ENCODE results near the gene EGFR.
A peak's percentile ranks its signal among the peaks of the same experiment; 100 is the strongest.

Gene EGFR

DNA sequence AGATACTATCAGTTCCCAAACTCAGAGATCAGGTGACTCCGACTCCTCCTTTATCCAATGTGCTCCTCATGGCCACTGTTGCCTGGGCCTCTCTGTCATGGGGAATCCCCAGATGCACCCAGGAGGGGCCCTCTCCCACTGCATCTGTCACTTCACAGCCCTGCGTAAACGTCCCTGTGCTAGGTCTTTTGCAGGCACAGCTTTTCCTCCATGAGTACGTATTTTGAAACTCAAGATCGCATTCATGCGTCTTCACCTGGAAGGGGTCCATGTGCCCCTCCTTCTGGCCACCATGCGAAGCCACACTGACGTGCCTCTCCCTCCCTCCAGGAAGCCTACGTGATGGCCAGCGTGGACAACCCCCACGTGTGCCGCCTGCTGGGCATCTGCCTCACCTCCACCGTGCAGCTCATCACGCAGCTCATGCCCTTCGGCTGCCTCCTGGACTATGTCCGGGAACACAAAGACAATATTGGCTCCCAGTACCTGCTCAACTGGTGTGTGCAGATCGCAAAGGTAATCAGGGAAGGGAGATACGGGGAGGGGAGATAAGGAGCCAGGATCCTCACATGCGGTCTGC is 162.2 kb downstream of the EGFR start:
- Histone ChIP-seq H3K4me3 (ENCODE audit: low read depth in 1 of 2, low read length in 2 of 2) (no peak overlapping the region), H3K27ac (ENCODE audit: low read length) (no peak overlapping the region), H3K27me3 (ENCODE audit: low read depth, low read length) (no peaks in the 10 kb centered on the region), H3K4me1 (ENCODE audit: control insufficient read depth in 1 of 2, insufficient read depth in 2 of 2, low read length in 2 of 2) (peaks cover 0 to 15% of the 10 kb centered on the region in 2 donors), H3K9me3 (ENCODE audit: control insufficient read depth in 1 of 2, low read length in 2 of 2) (no peaks in the 10 kb centered on the region), H3K36me3 (ENCODE audit: control insufficient read depth in 1 of 2, insufficient read depth in 2 of 2, low read length in 2 of 2) (peaks cover 18 to 38% of the 10 kb centered on the region in 2 donors)

DNA sequence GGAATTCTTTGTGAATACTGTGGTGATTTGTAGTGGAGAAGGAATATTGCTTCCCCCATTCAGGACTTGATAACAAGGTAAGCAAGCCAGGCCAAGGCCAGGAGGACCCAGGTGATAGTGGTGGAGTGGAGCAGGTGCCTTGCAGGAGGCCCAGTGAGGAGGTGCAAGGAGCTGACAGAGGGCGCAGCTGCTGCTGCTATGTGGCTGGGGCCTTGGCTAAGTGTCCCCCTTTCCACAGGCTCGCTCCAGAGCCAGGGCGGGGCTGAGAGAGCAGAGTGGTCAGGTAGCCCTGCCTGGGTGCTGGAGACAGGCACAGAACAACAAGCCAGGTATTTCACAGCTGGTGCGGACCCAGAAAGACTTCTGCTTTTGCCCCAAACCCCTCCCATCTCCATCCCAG is 162.9 kb downstream of the EGFR start:
- H3K27me3 ChIP-seq (ENCODE audit: low read depth, low read length): no peaks in the 10 kb centered on the region
- H3K27ac ChIP-seq (ENCODE audit: low read length): no peak overlapping the region
- H3K4me3 ChIP-seq (ENCODE audit: low read depth in 1 of 2, low read length in 2 of 2): no peak overlapping the region
- H3K4me1 ChIP-seq (ENCODE audit: control insufficient read depth in 1 of 2, insufficient read depth in 2 of 2, low read length in 2 of 2): peaks cover 0 to 15% of the 10 kb centered on the region in 2 donors
- H3K36me3 ChIP-seq (ENCODE audit: control insufficient read depth in 1 of 2, insufficient read depth in 2 of 2, low read length in 2 of 2): peaks cover 21 to 42% of the 10 kb centered on the region in 2 donors
- no peaks in the 10 kb centered on the region for H3K9me3 ChIP-seq (ENCODE audit: control insufficient read depth in 1 of 2, low read length in 2 of 2)

DNA sequence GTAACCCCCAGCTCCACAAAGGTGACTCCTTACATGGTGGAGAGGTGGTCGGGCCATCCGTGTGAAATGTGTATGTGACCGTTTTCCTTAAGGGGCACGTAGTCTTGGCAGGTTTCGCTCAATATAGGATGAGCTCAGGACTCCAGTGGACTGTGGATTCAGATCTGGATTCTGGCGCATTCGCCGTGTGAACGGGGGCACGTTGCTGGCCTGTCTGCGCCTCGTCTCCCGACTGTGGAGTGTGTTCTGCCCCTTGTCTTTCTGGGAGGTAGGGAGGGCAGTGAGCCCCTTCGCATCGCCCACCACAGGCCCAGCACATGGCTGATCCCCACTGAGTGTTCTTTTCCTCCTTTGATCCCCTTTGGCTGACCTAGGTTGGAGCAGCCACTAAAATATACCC is 165.1 kb downstream of the EGFR start:
- no peaks in the 10 kb centered on the region for H3K9me3 ChIP-seq (ENCODE audit: control insufficient read depth in 1 of 2, low read length in 2 of 2)
- peaks cover 7% of the 10 kb centered on the region in 2 donors for H3K4me1 ChIP-seq (ENCODE audit: control insufficient read depth in 1 of 2, insufficient read depth in 2 of 2, low read length in 2 of 2)
- peaks cover 26 to 38% of the 10 kb centered on the region in 2 donors for H3K36me3 ChIP-seq (ENCODE audit: control insufficient read depth in 1 of 2, insufficient read depth in 2 of 2, low read length in 2 of 2)
- H3K27me3 ChIP-seq (ENCODE audit: low read depth, low read length): no peaks in the 10 kb centered on the region
- H3K27ac ChIP-seq (ENCODE audit: low read length): no peak overlapping the region
- H3K4me3 ChIP-seq (ENCODE audit: low read depth in 1 of 2, low read length in 2 of 2): no peak overlapping the region

DNA sequence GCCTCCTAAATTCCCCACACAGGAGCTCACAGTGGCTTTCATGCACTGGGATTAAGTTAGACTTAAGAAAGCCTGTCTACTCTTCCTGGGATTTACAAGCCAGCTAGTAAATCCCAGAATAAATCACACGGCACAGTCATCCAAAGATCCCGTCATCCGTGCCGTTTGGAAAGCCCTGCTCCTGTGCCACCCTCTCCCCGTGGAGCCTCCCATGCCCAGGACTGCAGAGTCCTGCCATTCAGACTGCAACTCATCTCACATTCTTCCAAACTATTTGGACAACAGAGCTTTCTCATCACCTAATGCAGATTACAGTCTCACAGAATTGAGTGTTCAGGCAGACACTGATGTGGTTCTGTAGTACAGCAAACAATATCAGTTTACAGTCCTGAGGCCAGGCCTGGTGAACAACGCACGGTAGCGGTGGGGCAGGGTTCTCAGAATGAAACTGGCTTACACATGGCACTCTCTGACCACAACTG is 166.5 kb downstream of the EGFR start:
- Histone ChIP-seq H3K4me3 (ENCODE audit: low read depth in 1 of 2, low read length in 2 of 2) (no peak overlapping the region), H3K36me3 (ENCODE audit: control insufficient read depth in 1 of 2, insufficient read depth in 2 of 2, low read length in 2 of 2) (peaks cover 26 to 38% of the 10 kb centered on the region in 2 donors), H3K9me3 (ENCODE audit: control insufficient read depth in 1 of 2, low read length in 2 of 2) (no peaks in the 10 kb centered on the region), H3K4me1 (ENCODE audit: control insufficient read depth in 1 of 2, insufficient read depth in 2 of 2, low read length in 2 of 2) (peaks cover 4 to 7% of the 10 kb centered on the region in 2 donors), H3K27me3 (ENCODE audit: low read depth, low read length) (no peaks in the 10 kb centered on the region), H3K27ac (ENCODE audit: low read length) (no peak overlapping the region)

DNA sequence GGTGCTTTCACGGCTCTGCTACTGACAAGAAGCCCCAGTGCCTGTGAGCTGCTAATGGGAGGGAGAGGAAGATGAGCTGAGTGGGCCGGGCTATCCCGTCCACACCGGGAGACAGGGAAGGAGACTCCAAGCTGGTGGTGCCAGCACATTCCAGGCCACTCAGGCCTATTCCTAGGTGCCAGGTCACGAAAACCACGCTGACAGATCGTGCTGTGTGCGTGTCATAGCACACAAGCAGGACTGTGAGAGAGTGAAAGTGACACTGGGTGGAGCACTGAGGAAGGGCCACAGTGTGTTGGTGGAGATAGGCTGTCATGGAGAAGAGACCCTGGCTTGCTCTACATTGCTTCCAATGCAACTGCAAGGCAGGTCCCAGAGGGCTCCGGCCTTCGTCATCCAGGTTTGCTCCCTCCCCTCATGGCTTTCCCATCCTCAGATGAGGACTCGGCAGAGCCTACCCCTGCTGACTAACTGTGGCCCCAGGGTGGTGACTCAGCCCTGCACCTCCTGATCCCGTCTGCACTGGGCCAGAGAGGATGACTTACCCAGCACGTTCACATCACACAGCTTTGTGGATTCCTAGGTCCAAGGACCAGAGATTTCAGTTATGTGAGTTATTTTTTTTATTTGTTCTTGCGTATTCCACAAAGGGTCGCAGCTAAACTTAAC is 167.3 kb downstream of the EGFR start:
- peaks cover 3 to 7% of the 10 kb centered on the region in 2 donors for H3K4me1 ChIP-seq (ENCODE audit: control insufficient read depth in 1 of 2, insufficient read depth in 2 of 2, low read length in 2 of 2)
- H3K27ac ChIP-seq (ENCODE audit: low read length): no peak overlapping the region
- no peak overlapping the region for H3K4me3 ChIP-seq (ENCODE audit: low read depth in 1 of 2, low read length in 2 of 2)
- no peaks in the 10 kb centered on the region for H3K9me3 ChIP-seq (ENCODE audit: control insufficient read depth in 1 of 2, low read length in 2 of 2)
- H3K27me3 ChIP-seq (ENCODE audit: low read depth, low read length): no peaks in the 10 kb centered on the region
- peaks cover 26 to 36% of the 10 kb centered on the region in 2 donors for H3K36me3 ChIP-seq (ENCODE audit: control insufficient read depth in 1 of 2, insufficient read depth in 2 of 2, low read length in 2 of 2)

DNA sequence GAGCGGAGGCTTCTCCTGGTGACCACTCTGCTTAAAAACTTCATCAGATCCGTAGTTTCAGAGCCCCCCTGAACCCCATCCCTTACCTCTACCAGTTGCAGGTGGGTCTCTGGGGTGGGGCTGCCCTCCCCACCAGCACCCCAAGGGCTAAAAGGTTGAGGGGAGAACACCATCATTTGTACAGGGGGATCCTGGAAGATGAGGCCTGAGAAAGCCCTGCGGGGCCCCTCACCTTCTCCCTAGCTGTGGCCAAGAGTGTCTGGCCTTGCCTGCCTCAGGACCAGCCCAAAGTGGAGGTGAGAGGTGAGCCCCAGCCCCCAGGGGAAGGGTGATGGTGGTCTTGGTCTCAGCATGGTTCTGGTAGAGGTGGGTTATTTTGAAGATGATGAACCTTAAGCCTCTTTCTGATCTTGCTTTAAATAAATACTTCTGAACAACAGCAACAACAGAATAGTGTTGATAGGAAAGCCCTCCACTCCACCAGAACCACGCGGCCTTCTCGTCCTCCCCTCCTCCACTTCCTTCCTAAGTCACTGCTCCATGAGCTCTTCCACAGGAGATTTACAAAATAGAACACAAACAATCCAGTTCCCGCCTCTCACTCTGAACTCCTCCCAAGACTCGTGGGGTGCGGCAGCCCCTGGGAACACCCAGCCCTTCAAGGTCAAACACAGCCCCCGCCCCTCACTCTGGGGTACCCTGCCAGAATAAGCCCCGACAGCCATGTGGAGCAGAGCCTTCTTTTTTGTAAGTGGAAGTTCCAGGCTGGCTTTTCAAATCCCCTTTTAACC is 169.1 kb downstream of the EGFR start:
- Histone ChIP-seq H3K27me3 (ENCODE audit: low read depth, low read length) (no peaks in the 10 kb centered on the region), H3K9me3 (ENCODE audit: control insufficient read depth in 1 of 2, low read length in 2 of 2) (no peaks in the 10 kb centered on the region), H3K4me1 (ENCODE audit: control insufficient read depth in 1 of 2, insufficient read depth in 2 of 2, low read length in 2 of 2) (peaks cover 8 to 12% of the 10 kb centered on the region in 2 donors), H3K36me3 (ENCODE audit: control insufficient read depth in 1 of 2, insufficient read depth in 2 of 2, low read length in 2 of 2) (peaks cover 21 to 26% of the 10 kb centered on the region in 2 donors), H3K4me3 (ENCODE audit: low read depth in 1 of 2, low read length in 2 of 2) (no peak overlapping the region), H3K27ac (ENCODE audit: low read length) (peak overlapping the region; percentile 69)

DNA sequence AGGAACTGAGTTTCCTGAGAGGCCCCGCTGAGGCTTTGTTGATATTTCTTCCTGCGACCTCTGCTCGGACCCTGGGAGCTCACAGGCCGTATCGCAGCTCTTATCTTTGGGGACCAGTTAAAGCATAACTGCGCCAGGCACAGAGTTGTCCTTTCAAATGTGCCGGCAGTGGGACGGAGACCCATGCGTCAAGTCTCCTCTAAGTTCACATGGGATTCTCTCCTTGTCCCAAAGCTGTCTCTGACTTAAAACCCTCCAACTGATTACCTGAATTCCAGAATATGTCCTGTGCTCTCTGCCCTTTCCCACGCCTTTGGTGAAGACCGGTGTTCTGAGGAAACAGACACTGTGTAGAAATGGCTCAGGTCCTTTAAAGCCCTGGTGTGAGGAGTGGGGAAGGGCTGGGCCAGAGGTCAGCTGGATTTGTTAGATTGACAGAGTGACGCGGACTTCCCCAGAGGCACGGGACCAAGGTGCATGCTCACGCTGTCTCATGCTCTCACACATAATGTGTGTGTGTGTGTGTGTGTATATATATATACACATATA is 169.8 kb downstream of the EGFR start:
- Histone ChIP-seq H3K9me3 (ENCODE audit: control insufficient read depth in 1 of 2, low read length in 2 of 2) (no peaks in the 10 kb centered on the region), H3K27me3 (ENCODE audit: low read depth, low read length) (no peaks in the 10 kb centered on the region), H3K27ac (ENCODE audit: low read length) (peak overlapping the region; percentile 69), H3K36me3 (ENCODE audit: control insufficient read depth in 1 of 2, insufficient read depth in 2 of 2, low read length in 2 of 2) (peaks cover 17 to 23% of the 10 kb centered on the region in 2 donors), H3K4me3 (ENCODE audit: low read depth in 1 of 2, low read length in 2 of 2) (peak overlapping the region in 1 of 2 donors; percentile 11), H3K4me1 (ENCODE audit: control insufficient read depth in 1 of 2, insufficient read depth in 2 of 2, low read length in 2 of 2) (peaks cover 10 to 12% of the 10 kb centered on the region in 2 donors)

DNA sequence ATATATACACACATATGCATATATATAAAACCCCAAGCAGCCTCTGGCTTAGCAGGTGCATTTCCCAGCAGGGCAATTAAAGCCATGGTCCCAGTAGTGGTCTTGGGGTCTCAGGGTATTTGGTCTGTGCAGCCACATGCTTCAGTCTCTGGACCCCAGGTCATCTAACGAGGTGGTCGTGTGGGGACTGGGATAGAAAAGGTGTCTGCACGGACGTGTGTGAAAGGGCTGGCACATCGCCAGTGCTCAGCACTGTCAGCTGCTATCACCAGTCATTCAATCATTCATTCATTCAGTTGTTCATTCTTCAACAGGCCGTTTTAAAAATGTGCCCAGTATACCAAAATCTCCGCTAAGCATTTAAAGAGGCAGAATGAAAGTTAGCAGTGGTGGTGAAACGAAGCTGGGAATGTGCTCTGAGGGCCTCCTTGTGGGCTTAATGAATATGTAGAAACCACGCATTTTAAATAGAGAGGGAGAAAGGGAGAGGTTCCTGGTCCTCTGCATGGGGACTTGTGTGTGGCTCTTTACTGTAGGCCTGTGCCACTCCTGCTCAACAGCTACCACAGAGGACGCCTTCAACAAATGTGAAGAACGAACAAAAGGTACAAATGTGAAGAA is 170.4 kb downstream of the EGFR start:
- Histone ChIP-seq H3K36me3 (ENCODE audit: control insufficient read depth in 1 of 2, insufficient read depth in 2 of 2, low read length in 2 of 2) (peaks cover 11 to 18% of the 10 kb centered on the region in 2 donors), H3K27ac (ENCODE audit: low read length) (no peak overlapping the region), H3K4me3 (ENCODE audit: low read depth in 1 of 2, low read length in 2 of 2) (no peak overlapping the region), H3K27me3 (ENCODE audit: low read depth, low read length) (no peaks in the 10 kb centered on the region), H3K4me1 (ENCODE audit: control insufficient read depth in 1 of 2, insufficient read depth in 2 of 2, low read length in 2 of 2) (peaks cover 10 to 12% of the 10 kb centered on the region in 2 donors), H3K9me3 (ENCODE audit: control insufficient read depth in 1 of 2, low read length in 2 of 2) (no peaks in the 10 kb centered on the region)

DNA sequence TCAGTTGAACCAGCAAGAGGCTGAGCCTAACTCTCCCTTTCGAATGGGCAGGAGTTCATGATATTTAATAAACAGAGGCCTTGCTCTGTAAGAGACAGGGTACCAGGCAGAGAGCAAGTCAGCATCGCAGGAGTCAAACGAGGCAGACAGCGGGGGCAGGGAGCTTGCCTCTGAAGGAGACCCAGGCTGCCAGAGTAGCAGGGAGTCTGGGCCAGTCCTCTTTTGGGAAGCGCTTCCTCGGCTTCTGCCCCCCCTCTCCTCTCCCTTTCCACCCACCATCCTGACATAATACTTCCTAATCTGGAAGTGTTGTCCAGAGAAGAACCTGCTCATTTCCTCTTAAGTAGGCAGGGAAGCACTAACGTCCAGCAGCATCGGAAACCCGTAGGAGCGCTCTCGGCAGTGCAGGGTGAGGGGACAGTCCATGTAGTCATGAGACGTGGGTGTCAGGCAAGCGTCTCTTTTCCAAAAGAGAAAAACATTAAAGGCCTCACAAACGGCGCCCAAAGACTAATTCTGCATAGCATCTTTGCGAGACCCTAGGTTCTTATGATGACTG is 171.1 kb downstream of the EGFR start:
- H3K4me1 ChIP-seq (ENCODE audit: control insufficient read depth in 1 of 2, insufficient read depth in 2 of 2, low read length in 2 of 2): peaks cover 10 to 12% of the 10 kb centered on the region in 2 donors
- no peak overlapping the region for H3K27ac ChIP-seq (ENCODE audit: low read length)
- peaks cover 9 to 15% of the 10 kb centered on the region in 2 donors for H3K36me3 ChIP-seq (ENCODE audit: control insufficient read depth in 1 of 2, insufficient read depth in 2 of 2, low read length in 2 of 2)
- H3K9me3 ChIP-seq (ENCODE audit: control insufficient read depth in 1 of 2, low read length in 2 of 2): no peaks in the 10 kb centered on the region
- H3K4me3 ChIP-seq (ENCODE audit: low read depth in 1 of 2, low read length in 2 of 2): no peak overlapping the region
- H3K27me3 ChIP-seq (ENCODE audit: low read depth, low read length): no peaks in the 10 kb centered on the region

DNA sequence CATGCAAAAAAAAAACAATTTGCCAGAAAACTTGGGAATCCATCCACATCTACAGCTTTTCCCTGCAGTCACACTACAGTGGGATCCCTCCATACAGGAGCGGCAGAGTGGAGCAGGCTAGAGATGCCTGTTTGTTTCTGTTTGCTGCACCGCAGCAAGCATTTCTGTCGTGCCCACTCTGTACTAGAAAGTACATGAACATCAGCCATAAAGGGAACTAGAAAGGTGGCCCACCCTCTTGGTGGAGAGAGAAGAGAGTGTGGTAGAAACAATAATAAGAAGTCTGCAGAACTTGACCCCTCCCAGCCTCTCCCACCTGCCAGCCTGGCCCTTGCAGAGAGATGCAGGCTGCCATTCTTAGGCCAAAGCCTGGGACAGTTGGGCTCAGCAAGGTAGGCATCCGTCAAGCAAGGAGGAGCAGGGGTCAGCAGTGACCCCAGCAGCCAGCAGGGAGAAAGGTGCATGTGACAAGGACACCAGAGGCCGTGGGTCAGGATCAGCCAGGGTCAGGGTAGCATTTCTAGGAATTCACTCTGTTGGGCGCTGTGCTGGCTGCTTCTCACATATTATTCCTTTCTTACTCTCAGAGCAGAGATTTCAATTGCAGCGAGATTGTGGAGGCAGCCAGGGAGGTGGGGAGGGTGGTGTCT is 171.8 kb downstream of the EGFR start:
- Histone ChIP-seq H3K27ac (ENCODE audit: low read length) (no peak overlapping the region), H3K4me3 (ENCODE audit: low read depth in 1 of 2, low read length in 2 of 2) (no peak overlapping the region), H3K4me1 (ENCODE audit: control insufficient read depth in 1 of 2, insufficient read depth in 2 of 2, low read length in 2 of 2) (peaks cover 10 to 12% of the 10 kb centered on the region in 2 donors), H3K9me3 (ENCODE audit: control insufficient read depth in 1 of 2, low read length in 2 of 2) (no peaks in the 10 kb centered on the region), H3K36me3 (ENCODE audit: control insufficient read depth in 1 of 2, insufficient read depth in 2 of 2, low read length in 2 of 2) (peaks cover 8 to 9% of the 10 kb centered on the region in 2 donors), H3K27me3 (ENCODE audit: low read depth, low read length) (no peaks in the 10 kb centered on the region)
